GM21737 (cell line): ENCODE results near the gene SIGLEC12.

Experiments used
- ATAC-seq: cut with Tn5 transposase; IDR thresholded peaks from one replicate; pipeline ENCODE4 v1.9.1; 2021; ENCODE audit warnings: mild to moderate bottlenecking, moderate library complexity; ENCODE audit not compliant: unreplicated experiment

The SIGLEC12 gene

GRCh38 chr19:51501594-51502263 lies at the start of gene SIGLEC12:
Gene SIGLEC12, minus strand, starts transcription at chr19:51501800. Its CDS starts 67 bp downstream, at chr19:51501733.
- ATAC-seq = no peak

- no peak for ATAC-seq
Measured at GRCh38 chr19:51550848-51551672, 49.5 kb upstream of the SIGLEC12 start.

- no peak for ATAC-seq
Measured at GRCh38 chr19:51549533-51550324, 48.1 kb upstream of the SIGLEC12 start.

GRCh38 chr19:51548891-51549305 lies 47.3 kb upstream of the SIGLEC12 start:
- no peak for ATAC-seq

- ATAC-seq = no peak
Measured at GRCh38 chr19:51548213-51548651, 46.6 kb upstream of the SIGLEC12 start.

- no peak for ATAC-seq
Measured at GRCh38 chr19:51547397-51548212, 46.0 kb upstream of the SIGLEC12 start.

- no peak for ATAC-seq
Measured at GRCh38 chr19:51546650-51547396, 45.2 kb upstream of the SIGLEC12 start.

GRCh38 chr19:51546107-51546649 lies 44.6 kb upstream of the SIGLEC12 start:
- ATAC-seq = no peak

- no peak for ATAC-seq
Measured at GRCh38 chr19:51544038-51544437, 42.4 kb upstream of the SIGLEC12 start.

- ATAC-seq = no peak
Measured at GRCh38 chr19:51542699-51543098, 41.1 kb upstream of the SIGLEC12 start.

- ATAC-seq = no peak
Measured at GRCh38 chr19:51541458-51542357, 40.1 kb upstream of the SIGLEC12 start.

GRCh38 chr19:51539821-51540366 lies 38.3 kb upstream of the SIGLEC12 start:
- no peak for ATAC-seq

- no peak for ATAC-seq
Measured at GRCh38 chr19:51535535-51535934, 33.9 kb upstream of the SIGLEC12 start.

GRCh38 chr19:51531349-51532315 lies 30.0 kb upstream of the SIGLEC12 start, which contains the start of gene SIGLEC6:
Gene SIGLEC6, minus strand, starts transcription at chr19:51531670. Its CDS starts 22 bp downstream, at chr19:51531648.
- no peak for ATAC-seq

GRCh38 chr19:51530616-51531015 lies 29.0 kb upstream of the SIGLEC12 start:
- no peak for ATAC-seq

GRCh38 chr19:51529301-51529700 lies 27.7 kb upstream of the SIGLEC12 start:
- no peak for ATAC-seq

GRCh38 chr19:51525651-51526050 lies 24.1 kb upstream of the SIGLEC12 start:
- no peak for ATAC-seq
